ENCODE data around the gene BCL2L15. TPM values are rescaled to one million over a fixed set of nuclear protein-coding genes. Genes with fewer than 3 reads are reported as not detected.

Gene BCL2L15
- total and polyA plus RNA-seq, 10 of the 15 experiments (the other 5 are each of a cell fraction or from before 2014, with no cell fraction given), result 0.42 to 1.2 (median 0.59) TPM

DNA sequence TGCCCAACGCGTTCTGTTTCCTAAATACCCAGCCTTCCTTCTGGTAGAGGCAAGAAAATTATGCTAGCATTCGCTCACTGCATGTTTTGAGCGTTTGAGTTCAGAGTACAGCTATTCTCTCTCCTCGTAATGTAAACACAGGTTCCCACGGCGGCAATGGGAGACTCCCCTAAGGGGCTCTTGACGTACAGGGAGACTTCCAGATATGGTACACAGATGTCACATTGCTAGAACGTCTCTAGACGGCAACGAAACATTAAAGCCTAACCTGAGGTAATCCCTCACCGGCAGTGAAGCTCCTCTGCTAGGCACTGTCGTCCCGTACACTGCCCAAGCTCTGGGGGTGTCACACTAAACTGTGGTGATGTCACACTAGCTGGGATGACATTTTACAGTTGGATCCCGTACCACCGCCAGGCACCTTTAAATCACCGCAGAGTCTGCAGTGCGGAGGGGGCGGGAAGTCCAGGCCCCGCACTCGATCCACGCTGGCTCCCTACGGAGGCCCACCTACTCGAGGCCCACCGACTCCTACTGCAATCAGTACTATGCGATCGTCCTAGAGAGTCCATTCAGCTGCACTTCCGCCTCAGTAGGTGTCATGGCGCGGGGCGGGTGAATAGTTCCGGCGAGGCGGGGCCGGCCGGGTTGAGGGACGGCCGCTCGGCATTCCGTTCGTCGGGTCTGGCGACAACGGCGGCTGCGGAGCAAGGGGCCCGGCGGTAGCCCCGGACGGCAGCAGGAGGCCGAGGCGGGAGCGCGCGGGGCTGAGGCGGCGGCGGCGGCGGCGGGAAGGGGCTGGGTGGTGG, 41.8 kb upstream of the BCL2L15 start, which contains the start of gene HIPK1 (continued):
- TF ChIP-seq SMC3 (IDR thresholded peaks at IDR 0.05; ENCODE audit: borderline replicate concordance, low read length) (peak; percentile 21; the same call in 1 of the 2 replicates), HDAC2 (IDR thresholded peaks at IDR 0.05) (no peak), JUNB (IDR thresholded peaks at IDR 0.05) (no peak; the same call in 1 of the 2 replicates), ETV6 (conservative IDR thresholded peaks at IDR 0.05 in 1 of 2, IDR thresholded peaks at IDR 0.05 in 1 of 2; ENCODE audit: borderline replicate concordance in 1 of 2, low read depth in 1 of 2) (peak in 1 of 2 experiments; percentile 19; a peak in 1 of 4 replicates), BHLHE40 (IDR thresholded peaks at IDR 0.05; ENCODE audit: borderline replicate concordance in 1 of 2, low read depth in 2 of 2, low read length in 1 of 2) (peak; percentile 40 to 65; a peak in 2 of 4 replicates), TCF3 (IDR thresholded peaks at IDR 0.05; ENCODE audit: borderline replicate concordance, insufficient read depth, low read depth, low read length) (0 out of 2 replicates have a peak, but pooled peaks have one; percentile 12), MEF2B (IDR thresholded peaks at IDR 0.05; ENCODE audit: partially characterized antibody, poor library complexity, severe bottlenecking) (no peak), TARDBP (IDR thresholded peaks at IDR 0.05; ENCODE audit: borderline replicate concordance) (peak; percentile 53; the same call in 1 of the 2 replicates), TAF1 (IDR thresholded peaks at IDR 0.05; ENCODE audit: borderline replicate concordance, low read depth, low read length) (peak; percentile 74; the same call in 1 of the 2 replicates), SUZ12 (IDR thresholded peaks at IDR 0.05; ENCODE audit: unreplicated experiment) (no peak), POLR2AphosphoS2 (IDR thresholded peaks at IDR 0.05; ENCODE audit: low read depth, low read length) (peak; percentile 70; the same call in 1 of the 2 replicates), GABPA (IDR thresholded peaks at IDR 0.05; ENCODE audit: low read depth) (peak; percentile 78), ZSCAN29 (IDR thresholded peaks at IDR 0.05) (no peak), YBX1 (IDR thresholded peaks at IDR 0.05) (no peak), SUPT20H (IDR thresholded peaks at IDR 0.05; ENCODE audit: borderline replicate concordance, control insufficient read depth, low read depth, low read length) (no peak), EZH2 (IDR thresholded peaks at IDR 0.05; ENCODE audit: borderline replicate concordance, control insufficient read depth, low read depth, low read length) (no peak), CBFB (IDR thresholded peaks at IDR 0.05; ENCODE audit: low read depth) (peak; percentile 56; the same call in 1 of the 2 replicates), ZNF384 (IDR thresholded peaks at IDR 0.05; ENCODE audit: borderline replicate concordance, low read depth, low read length) (no peak), RAD51 (IDR thresholded peaks at IDR 0.05) (peak; percentile 23; the same call in 1 of the 2 replicates), CHD1 (IDR thresholded peaks at IDR 0.05; ENCODE audit: low read depth, low read length) (no peak; the same call in 1 of the 2 replicates), EP300 (IDR thresholded peaks at IDR 0.05; ENCODE audit: borderline replicate concordance in 1 of 2, control insufficient read depth in 1 of 2, low read depth in 2 of 2, low read length in 2 of 2) (0 out of 4 replicates have a peak, but pooled peaks of 1 of the 2 experiments have one; percentile 36), MEF2A (IDR thresholded peaks at IDR 0.05; ENCODE audit: insufficient read depth, low read depth, low read length) (0 out of 2 replicates have a peak, but pooled peaks have one; percentile 21), POLR2AphosphoS5 (IDR thresholded peaks at IDR 0.05; ENCODE audit: low read length) (peak; percentile 75), FOXK2 (IDR thresholded peaks at IDR 0.05) (peak; percentile 53), SMAD1 (IDR thresholded peaks at IDR 0.05; ENCODE audit: low read depth, partially characterized antibody) (peak; percentile 75), ESRRA (IDR thresholded peaks at IDR 0.05; ENCODE audit: low read length) (no peak)
- TF ChIP-seq, protein P1, sequence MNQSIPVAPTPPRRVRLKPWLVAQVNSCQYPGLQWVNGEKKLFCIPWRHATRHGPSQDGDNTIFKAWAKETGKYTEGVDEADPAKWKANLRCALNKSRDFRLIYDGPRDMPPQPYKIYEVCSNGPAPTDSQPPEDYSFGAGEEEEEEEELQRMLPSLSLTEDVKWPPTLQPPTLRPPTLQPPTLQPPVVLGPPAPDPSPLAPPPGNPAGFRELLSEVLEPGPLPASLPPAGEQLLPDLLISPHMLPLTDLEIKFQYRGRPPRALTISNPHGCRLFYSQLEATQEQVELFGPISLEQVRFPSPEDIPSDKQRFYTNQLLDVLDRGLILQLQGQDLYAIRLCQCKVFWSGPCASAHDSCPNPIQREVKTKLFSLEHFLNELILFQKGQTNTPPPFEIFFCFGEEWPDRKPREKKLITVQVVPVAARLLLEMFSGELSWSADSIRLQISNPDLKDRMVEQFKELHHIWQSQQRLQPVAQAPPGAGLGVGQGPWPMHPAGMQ (IDR thresholded peaks at IDR 0.05; ENCODE audit: borderline replicate concordance), result no peak
- TF ChIP-seq, protein P2, sequence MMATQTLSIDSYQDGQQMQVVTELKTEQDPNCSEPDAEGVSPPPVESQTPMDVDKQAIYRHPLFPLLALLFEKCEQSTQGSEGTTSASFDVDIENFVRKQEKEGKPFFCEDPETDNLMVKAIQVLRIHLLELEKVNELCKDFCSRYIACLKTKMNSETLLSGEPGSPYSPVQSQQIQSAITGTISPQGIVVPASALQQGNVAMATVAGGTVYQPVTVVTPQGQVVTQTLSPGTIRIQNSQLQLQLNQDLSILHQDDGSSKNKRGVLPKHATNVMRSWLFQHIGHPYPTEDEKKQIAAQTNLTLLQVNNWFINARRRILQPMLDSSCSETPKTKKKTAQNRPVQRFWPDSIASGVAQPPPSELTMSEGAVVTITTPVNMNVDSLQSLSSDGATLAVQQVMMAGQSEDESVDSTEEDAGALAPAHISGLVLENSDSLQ (IDR thresholded peaks at IDR 0.05), result peak; percentile 72

All from GM12878 (cell line).